Measurements from ENCODE around the gene CTTN. TPM values are rescaled to one million over a fixed set of nuclear protein-coding genes. Genes with fewer than 3 reads are reported as not detected.

Gene CTTN
- total and polyA plus RNA-seq, 9 of the 15 experiments (the other 6 are each of a cell fraction or from before 2014, with no cell fraction given) = 9.9 to 158 (median 99.7) TPM

GRCh38 chr11:70462818-70463477, 64.6 kb downstream of the CTTN start:
- no TSS peak for BruUV-seq (replicated peaks)
- Histone ChIP-seq H3K79me2 (ENCODE audit: control insufficient read depth, insufficient read depth, low read length) (no peaks in the 10 kb centered on the region), H3K27me3 (ENCODE audit: control insufficient read depth in 2 of 2, insufficient read depth in 2 of 2, low read length in 2 of 2) (peaks cover 10 to 29% of the 10 kb centered on the region in 2 experiments; a peak in 4 of 5 replicates), H2AFZ (ENCODE audit: low read depth, low read length) (no peak overlapping the region), H3K27ac (ENCODE audit: extremely low read depth, low read depth, low read length) (no peak overlapping the region), H4K20me1 (replicated peaks; ENCODE audit: control insufficient read depth, insufficient read depth, low read length) (no peaks in the 10 kb centered on the region), H3K4me2 (ENCODE audit: insufficient read depth, low read length) (no peak overlapping the region), H3K4me1 (replicated peaks in 1 of 2; ENCODE audit: control insufficient read depth in 2 of 2, insufficient read depth in 2 of 2, low read length in 2 of 2) (peaks cover 0 to 21% of the 10 kb centered on the region in 2 experiments; a peak in 2 of 5 replicates), H3K4me3 (no peak overlapping the region), H3K9me1 (ENCODE audit: control insufficient read depth, insufficient read depth, low read length) (no peaks in the 10 kb centered on the region), H3K9me3 (replicated peaks; ENCODE audit: control insufficient read depth, insufficient read depth, low read depth, low read length) (peaks cover 5% of the 10 kb centered on the region; the same call in 1 of the 2 replicates), H3K9ac (ENCODE audit: insufficient read depth in 1 of 2, low read depth in 2 of 2, low read length in 2 of 2) (no peak overlapping the region), H3K36me3 (ENCODE audit: control insufficient read depth, insufficient read depth, low read length) (no peaks in the 10 kb centered on the region; the same call in 2 of the 3 replicates)
- in situ Hi-C loops (cut with MboI) = no loop called here
- DNase-seq (ENCODE audit: extremely low read depth in 1 of 4, low spot score in 3 of 4) (peak; percentile 22 to 62 (median 51)), FAIRE-seq (no peak), ATAC-seq (peak; percentile 78)
- intact Hi-C loops (cut with micrococcal nuclease) = no loop called here
- CTCF ChIA-PET (ENCODE audit: low intra/inter-chr PET ratio) = interaction anchor here (0.6 kb wide), 1 partner anchor 64 kb away, joined by 3 read pairs; no protein-coding TSS in a partner anchor
- 14% methylated on average over 8 of the region's 12 CpGs for WGBS (ENCODE audit: insufficient coverage, low coverage, missing lambda C conversion rate)
- POLR2A ChIA-PET = interaction anchor here (0.6 to 0.9 kb wide), 3 partner anchors 30 to 99 kb away, joined by 3 read pairs; no protein-coding TSS in a partner anchor
- TF ChIP-seq NFYB (IDR thresholded peaks at IDR 0.05; ENCODE audit: extremely low read depth, insufficient read length) (peak; percentile 54), MGA (IDR thresholded peaks at IDR 0.05) (peak; percentile 20; the same call in 1 of the 2 replicates), E2F6 (IDR thresholded peaks at IDR 0.05; ENCODE audit: borderline replicate concordance in 1 of 2, extremely low read depth in 1 of 2, insufficient read depth in 1 of 2, insufficient read length in 1 of 2, low read depth in 1 of 2, low read length in 1 of 2, poor library complexity in 1 of 2, severe bottlenecking in 1 of 2) (peak; percentile 15 to 52), USF2 (CRISPR knock-in tag; IDR thresholded peaks at IDR 0.05) (peak; percentile 82), HDAC1 (IDR thresholded peaks at IDR 0.05) (no peak), RAD51 (IDR thresholded peaks at IDR 0.05; ENCODE audit: borderline replicate concordance, low read depth) (peak; percentile 68; the same call in 1 of the 2 replicates)

Measured in K562 (cell line).